Esophagus (tissue), 2 donors: ENCODE results near the gene MFAP1. TPM values are rescaled to one million over a fixed set of nuclear protein-coding genes. Genes with fewer than 3 reads are reported as not detected.
A peak's percentile ranks its signal among the peaks of the same experiment; 100 is the strongest.
"Not testable (repeated sequence)": the region's sequence is repeated elsewhere in the genome, so short reads cannot be mapped to it uniquely, and the experiment has no call there.

Experiments used
- H3K27ac ChIP-seq, 2 donors: one replicate each; pipeline ENCODE4 v1.5.1; 2013; ENCODE audit warnings: low read depth in 2 of 2, mild to moderate bottlenecking in 2 of 2, inconsistent platforms in 1 of 2, low read length in 1 of 2, moderate library complexity in 1 of 2
- H3K27me3 ChIP-seq, 2 donors: one replicate each; pipeline ENCODE4 v1.6.1; 2013; ENCODE audit warnings: low read length in 2 of 2, control low read depth in 1 of 2, mild to moderate bottlenecking in 1 of 2; ENCODE audit not compliant: insufficient read depth in 2 of 2, control insufficient read depth in 1 of 2
- H3K36me3 ChIP-seq, 2 donors: one replicate each; pipeline ENCODE4 v1.6.1; 2013; ENCODE audit warnings: low read length in 1 of 2; ENCODE audit not compliant: control insufficient read depth in 2 of 2, insufficient read depth in 2 of 2
- H3K4me1 ChIP-seq, 2 donors: one replicate each; pipeline ENCODE4 v1.6.1; 2013; ENCODE audit warnings: low read length in 1 of 2; ENCODE audit not compliant: control insufficient read depth in 2 of 2, insufficient read depth in 2 of 2
- H3K4me3 ChIP-seq, 2 donors: one replicate each; pipeline ENCODE4 v1.5.1; 2013; ENCODE audit warnings: low read length in 2 of 2, mild to moderate bottlenecking in 2 of 2, low read depth in 1 of 2, moderate library complexity in 1 of 2
- H3K9me3 ChIP-seq, 2 donors: one replicate each; pipeline ENCODE4 v1.6.1; 2013; ENCODE audit warnings: mild to moderate bottlenecking in 2 of 2, low read depth in 1 of 2, low read length in 1 of 2, moderate library complexity in 1 of 2; ENCODE audit not compliant: control insufficient read depth in 2 of 2, insufficient read depth in 1 of 2
- WGBS, 2 donors: extraction: QIAGEN DNeasy Blood & Tissue Kit; methylation state at CpG; one replicate each; pipeline ENCODE4 v1.1.7; 2013; 5-methylcytosine and 5-hydroxymethylcytosine counted together
- polyA plus RNA-seq, 2 donors: library from polyadenylated mRNA; stranded (reverse); fragments of 200-250 nt; gene quantifications; one replicate each; pipeline ENCODE4 v1.2.3, GENCODE V29; 2013
- donor health status: healthy with polysubstance abuse.
- donor health status: Bipolar disorder and iron deficiency.

Gene MFAP1, protein sequence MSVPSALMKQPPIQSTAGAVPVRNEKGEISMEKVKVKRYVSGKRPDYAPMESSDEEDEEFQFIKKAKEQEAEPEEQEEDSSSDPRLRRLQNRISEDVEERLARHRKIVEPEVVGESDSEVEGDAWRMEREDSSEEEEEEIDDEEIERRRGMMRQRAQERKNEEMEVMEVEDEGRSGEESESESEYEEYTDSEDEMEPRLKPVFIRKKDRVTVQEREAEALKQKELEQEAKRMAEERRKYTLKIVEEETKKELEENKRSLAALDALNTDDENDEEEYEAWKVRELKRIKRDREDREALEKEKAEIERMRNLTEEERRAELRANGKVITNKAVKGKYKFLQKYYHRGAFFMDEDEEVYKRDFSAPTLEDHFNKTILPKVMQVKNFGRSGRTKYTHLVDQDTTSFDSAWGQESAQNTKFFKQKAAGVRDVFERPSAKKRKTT
- polyA plus RNA-seq = 10 to 100 TPM in 1 of 2 donors, 1 to 10 TPM in 1; 7.7 to 16.8 TPM

DNA sequence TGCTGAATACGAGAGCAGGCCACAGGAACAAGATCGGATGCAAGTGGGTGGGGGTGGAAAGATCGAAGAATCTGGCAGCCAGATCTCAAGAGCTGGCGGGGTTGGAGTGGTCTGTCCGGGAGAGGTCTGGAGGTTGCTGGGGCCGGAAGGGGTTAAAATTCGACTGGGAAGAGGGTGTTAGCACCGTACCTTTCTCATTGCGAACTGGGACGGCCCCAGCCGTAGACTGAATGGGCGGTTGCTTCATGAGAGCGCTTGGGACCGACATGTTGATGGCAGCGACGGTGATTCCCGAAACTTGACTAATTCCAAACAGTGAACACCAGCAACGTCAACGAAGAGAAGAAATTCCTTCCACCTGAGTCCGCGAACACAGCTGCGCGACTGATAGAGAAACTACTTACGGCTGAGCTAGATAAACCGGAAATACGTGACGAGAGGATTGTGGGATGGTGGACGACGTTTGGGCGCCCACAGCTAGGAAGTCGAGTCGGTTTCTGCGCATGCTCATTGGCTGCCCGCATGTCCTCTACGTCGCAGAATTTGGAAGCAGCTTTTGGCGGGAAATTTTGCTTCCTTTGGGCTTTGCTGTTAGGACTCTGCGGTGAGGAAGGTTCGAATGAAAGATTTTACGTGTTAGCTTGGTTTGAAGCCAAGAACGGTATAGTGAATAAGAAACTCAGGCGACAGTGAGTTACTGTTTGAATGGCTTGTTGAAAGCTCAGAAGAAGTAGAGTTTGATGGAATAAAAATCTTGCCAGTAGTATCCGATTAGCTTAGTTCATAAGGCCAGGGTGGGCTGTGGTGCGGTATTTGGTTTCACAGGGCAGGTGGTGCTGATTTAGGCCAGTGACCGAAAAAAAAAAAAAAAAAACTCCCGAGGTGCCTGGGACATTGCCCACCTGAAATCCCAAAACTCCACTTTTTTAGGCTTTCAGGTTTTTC lies at the start of gene MFAP1:
Gene MFAP1 (minus strand): TSS at position 389 of the 945 bp plus-strand sequence. CDS start 121 bp downstream, at position 268.
- Histone ChIP-seq H3K27ac (peak within 1 kb of the TSS; percentile 89 to 99), H3K4me1 (peaks cover 0 to 2% of the 10 kb centered on the region in 2 donors)
- WGBS, 2 donors = 7% methylated on average over 46 of the region's 46 CpGs

DNA sequence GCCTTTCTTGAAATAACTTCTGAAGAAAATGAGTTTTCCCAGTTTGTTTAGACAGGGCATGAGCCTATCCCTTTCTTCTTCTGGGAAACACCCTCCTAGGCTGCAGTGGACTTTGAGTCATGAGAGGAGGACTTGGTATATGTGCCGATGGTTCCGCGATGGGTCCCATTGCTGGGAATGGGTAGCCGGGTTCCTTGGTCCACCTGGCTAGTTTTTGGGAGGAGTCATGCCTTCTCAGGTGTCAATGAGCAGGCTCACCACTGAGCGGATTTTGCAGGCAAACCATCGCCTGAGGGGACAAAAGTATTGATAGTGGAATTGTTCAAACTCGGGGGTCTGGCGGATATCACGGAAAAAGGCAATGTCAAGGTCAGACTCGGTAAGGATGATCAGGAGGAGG lies 49.2 kb upstream of the MFAP1 start:
- 91 to 95% methylated on average over 10 of the region's 10 CpGs for WGBS, 2 donors
- peaks cover 0 to 2% of the 10 kb centered on the region in 2 donors for H3K36me3 ChIP-seq
- H3K27me3 ChIP-seq = no peaks in the 10 kb centered on the region
- H3K9me3 ChIP-seq = no peaks in the 10 kb centered on the region
- H3K4me1 ChIP-seq = no peaks in the 10 kb centered on the region
- no peak overlapping the region for H3K4me3 ChIP-seq
- no peak overlapping the region for H3K27ac ChIP-seq

More for the DNA sequence above, at the start of gene MFAP1:
- Histone ChIP-seq H3K4me3 (peak within 1 kb of the TSS; percentile 78 to 93), H3K27me3 (no peaks in the 10 kb centered on the region), H3K36me3 (no peaks in the 10 kb centered on the region), H3K9me3 (no peaks in the 10 kb centered on the region)

DNA sequence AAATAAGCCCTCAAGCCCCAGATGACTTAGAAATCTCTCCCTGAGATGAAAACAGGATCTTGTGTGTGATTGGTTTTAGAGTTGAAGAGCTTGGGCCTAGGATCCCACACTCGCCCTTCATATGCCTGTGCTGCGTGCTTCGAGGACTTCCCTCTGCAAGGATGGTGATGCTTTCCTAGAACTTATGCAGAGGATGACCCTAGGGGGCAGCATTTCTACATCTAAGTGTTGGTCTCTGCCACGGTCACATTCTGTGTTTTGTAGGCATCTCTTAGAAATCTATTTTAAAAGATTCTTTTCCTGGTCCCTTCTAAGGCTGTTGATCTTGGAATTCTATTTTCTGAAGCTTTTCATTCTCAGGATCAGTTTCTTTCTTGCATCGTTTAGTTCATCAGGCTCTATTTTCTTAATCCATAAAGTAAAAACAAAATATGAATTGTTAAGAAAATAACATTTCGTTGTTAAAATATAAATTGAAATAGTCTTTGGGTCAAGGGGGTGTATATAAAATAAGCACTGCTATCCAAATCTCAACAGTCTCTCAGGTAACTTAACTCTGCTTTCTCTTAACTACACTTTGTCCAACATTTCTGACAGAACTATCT lies 48.0 kb upstream of the MFAP1 start:
- WGBS, 2 donors = 65 to 68% methylated on average over 6 of the region's 6 CpGs
- Histone ChIP-seq H3K4me1 (no peaks in the 10 kb centered on the region), H3K4me3 (no peak overlapping the region), H3K27me3 (no peaks in the 10 kb centered on the region), H3K36me3 (peaks cover 0 to 2% of the 10 kb centered on the region in 2 donors), H3K27ac (no peak overlapping the region), H3K9me3 (no peaks in the 10 kb centered on the region)

DNA sequence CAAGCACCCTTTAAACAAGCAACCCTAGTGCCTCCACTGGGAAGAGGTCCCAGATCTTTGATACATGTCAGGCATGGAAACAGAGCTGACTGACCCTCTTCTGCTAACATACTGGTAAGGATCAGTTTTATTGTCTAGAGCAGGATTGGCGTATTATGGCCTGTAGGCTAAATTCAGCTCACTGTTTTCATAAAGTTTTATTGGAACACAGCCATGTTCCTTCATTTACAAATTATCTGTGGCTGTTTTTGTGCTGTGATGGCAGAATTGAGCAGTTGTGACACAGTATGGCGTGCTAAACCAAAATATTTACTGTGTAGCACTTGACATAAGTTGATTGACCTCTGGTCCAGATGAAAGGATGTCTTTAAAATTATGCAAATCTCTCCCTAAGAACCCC lies 47.3 kb upstream of the MFAP1 start:
- no peak overlapping the region for H3K4me3 ChIP-seq
- H3K36me3 ChIP-seq = peaks cover 0 to 2% of the 10 kb centered on the region in 2 donors
- no peaks in the 10 kb centered on the region for H3K9me3 ChIP-seq
- H3K4me1 ChIP-seq = no peaks in the 10 kb centered on the region
- H3K27ac ChIP-seq = no peak overlapping the region
- no peaks in the 10 kb centered on the region for H3K27me3 ChIP-seq
- WGBS, 2 donors = 93 to 95% methylated on average over 2 of the region's 2 CpGs

DNA sequence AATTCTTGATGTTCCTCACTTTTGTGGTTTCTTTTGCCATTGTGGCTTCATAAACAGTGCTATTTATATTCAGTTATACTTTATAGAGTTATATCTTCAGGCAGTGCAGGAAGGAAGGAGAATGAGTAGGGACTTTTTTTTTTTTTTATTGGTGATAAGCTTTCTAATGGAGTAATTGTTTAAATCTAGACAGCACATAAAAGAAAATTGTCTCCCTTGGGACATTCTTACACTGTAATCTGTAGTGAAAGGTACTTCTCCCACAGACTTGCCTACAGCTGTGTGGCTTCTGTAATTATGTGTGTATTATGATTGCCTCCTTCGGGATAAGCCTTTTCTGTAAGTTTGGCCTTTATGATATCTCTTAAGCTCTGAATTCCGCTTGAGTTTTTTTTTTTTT lies 43.9 kb upstream of the MFAP1 start:
- 80 to 83% methylated on average over 2 of the region's 2 CpGs for WGBS, 2 donors
- no peaks in the 10 kb centered on the region for H3K4me1 ChIP-seq
- H3K36me3 ChIP-seq = no peaks in the 10 kb centered on the region

DNA sequence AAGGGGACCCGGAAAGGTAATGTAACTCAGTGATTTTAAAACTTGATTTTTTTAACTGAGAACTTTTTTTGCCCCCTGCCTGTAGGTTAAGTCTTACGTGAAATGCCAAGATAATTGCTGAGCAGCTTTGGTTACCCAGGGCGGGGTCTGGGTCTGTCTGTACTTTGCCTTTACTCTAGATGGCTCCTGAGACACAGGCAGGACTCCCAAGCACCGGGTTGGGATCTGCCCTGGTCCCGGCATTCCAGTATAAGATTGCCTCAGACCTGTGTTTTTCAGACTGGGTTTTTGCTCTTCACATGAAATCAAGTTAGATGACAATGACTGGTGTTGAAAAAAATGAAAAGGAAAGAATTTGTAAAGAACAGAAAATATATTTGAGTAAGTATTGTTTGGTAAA lies 42.6 kb upstream of the MFAP1 start:
- Histone ChIP-seq H3K27me3 (no peaks in the 10 kb centered on the region), H3K4me3 (no peak overlapping the region), H3K36me3 (no peaks in the 10 kb centered on the region), H3K27ac (no peak overlapping the region), H3K9me3 (no peaks in the 10 kb centered on the region), H3K4me1 (no peaks in the 10 kb centered on the region)
- 86 to 91% methylated on average over 5 of the region's 5 CpGs for WGBS, 2 donors

More for the DNA sequence above, 43.9 kb upstream of the MFAP1 start:
- H3K4me3 ChIP-seq = no peak overlapping the region
- H3K27ac ChIP-seq = no peak overlapping the region
- H3K9me3 ChIP-seq = no peaks in the 10 kb centered on the region
- H3K27me3 ChIP-seq = no peaks in the 10 kb centered on the region

DNA sequence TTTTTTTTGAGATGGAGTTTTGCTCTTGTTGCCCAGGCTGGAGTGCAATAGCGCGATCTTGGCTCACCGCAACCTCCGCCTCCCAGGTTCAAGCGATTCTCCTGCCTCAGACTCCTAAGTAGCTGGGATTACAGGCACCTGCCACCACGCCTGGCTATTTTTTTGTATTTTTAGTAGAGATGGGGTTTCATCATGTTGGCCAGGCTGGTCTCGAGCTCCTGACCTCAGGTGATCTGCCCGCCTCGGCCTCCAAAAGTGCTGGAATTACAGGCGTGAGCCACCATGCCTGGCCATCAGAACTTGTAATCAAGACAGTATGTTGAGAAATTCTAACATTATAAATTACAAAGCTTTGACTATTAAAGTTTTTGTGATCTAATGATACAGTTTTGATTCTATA lies 42.1 kb upstream of the MFAP1 start:
- H3K27ac ChIP-seq, H3K4me3 ChIP-seq, H3K9me3 ChIP-seq, H3K4me1 ChIP-seq, H3K36me3 ChIP-seq, H3K27me3 ChIP-seq: not testable (repeated sequence)
- 96 to 99% methylated on average over 9 to 10 of the region's 10 CpGs for WGBS, 2 donors

DNA sequence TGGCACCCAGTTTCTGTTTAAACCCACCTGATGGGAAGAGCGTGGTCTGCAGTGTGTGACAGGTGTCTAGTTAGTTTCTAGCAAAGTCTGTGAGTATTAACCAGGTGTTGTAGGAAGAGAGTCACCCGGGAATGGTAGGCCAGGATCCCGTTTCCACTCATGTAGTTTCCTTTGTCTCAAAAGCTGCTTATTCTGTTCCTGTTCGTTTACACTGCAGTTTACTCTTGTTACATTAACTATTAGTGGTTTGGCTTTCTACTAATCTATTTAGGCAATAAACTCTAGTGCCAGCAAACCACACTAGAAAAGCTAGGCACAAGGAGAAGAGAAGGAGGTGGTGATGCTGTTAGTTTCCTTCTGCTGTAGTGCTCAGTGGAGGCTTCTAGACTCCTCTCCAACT lies 35.1 kb upstream of the MFAP1 start:
- WGBS, 2 donors = 58 to 69% methylated on average over 4 of the region's 4 CpGs
- H3K4me3 ChIP-seq = no peak overlapping the region
- H3K27ac ChIP-seq = no peak overlapping the region
- H3K36me3 ChIP-seq = peaks cover 0 to 2% of the 10 kb centered on the region in 2 donors
- no peaks in the 10 kb centered on the region for H3K4me1 ChIP-seq
- no peaks in the 10 kb centered on the region for H3K9me3 ChIP-seq
- no peaks in the 10 kb centered on the region for H3K27me3 ChIP-seq

DNA sequence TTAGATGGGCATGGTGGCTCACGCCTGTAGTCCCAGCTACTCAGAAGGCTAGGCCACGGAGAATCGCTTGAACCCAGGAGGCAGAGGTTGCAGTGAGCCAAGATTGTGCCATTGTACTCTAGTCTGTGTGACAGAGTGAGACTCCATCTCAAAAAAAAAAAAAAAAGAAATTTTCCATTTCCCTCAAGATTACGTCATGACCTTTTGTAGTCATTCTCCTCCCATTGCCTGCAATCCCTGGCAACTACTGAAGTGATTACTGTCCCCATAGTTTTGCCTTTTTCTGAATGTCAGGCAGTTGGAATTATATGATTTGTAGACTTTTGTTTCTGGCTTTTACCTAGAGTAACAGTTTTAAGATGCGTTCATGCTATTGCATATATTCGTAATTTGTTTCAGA lies 30.3 kb upstream of the MFAP1 start:
- Histone ChIP-seq H3K27me3 (no peaks in the 10 kb centered on the region), H3K9me3 (no peaks in the 10 kb centered on the region), H3K36me3 (peaks cover 0 to 3% of the 10 kb centered on the region in 2 donors), H3K4me3 (no peak overlapping the region), H3K4me1 (no peaks in the 10 kb centered on the region), H3K27ac (no peak overlapping the region)
- 93 to 95% methylated on average over 6 of the region's 6 CpGs for WGBS, 2 donors
